Activated CD8-positive, alpha-beta T cell treated with anti-CD3 and anti-CD28 coated beads, Interleukin-2, amount 10 ng/mL, durations not matched to agents 7 days and 5 days (primary cell): ENCODE data around the gene GNG8. TPM values are rescaled to one million over a fixed set of nuclear protein-coding genes. Genes with fewer than 3 reads are reported as not detected.

ENCODE experiments used
- total RNA-seq, 2 experiments: library from RNA; stranded (reverse); gene quantifications; one replicate each; pipeline ENCODE4 v1.2.3, GENCODE V29; 2021

Gene GNG8
- total RNA-seq, 2 experiments from 2014 or later: not detected

Other genes starting within 250 kb of the GNG8 start
- not detected for gene CCDC8, start 222.6 kb downstream of the GNG8 start, total RNA-seq
- gene PNMA8C, start 207.3 kb downstream of the GNG8 start, total RNA-seq: under 1 TPM in 1 of 2 experiments, not detected in 1; 0.08 TPM
- gene PNMA8A, start 164.6 kb downstream of the GNG8 start, total RNA-seq: not detected
- gene PNMA8B, start 140.3 kb downstream of the GNG8 start, total RNA-seq: under 1 TPM in 1 of 2 experiments, not detected in 1; 0.05 TPM
- 100 to 1,000 TPM; 646 to 682 TPM for gene CALM3, start 34.9 kb downstream of the GNG8 start, total RNA-seq
- 10 to 100 TPM in 1 of 2 experiments, 1 to 10 TPM in 1; 8.8 to 10.4 TPM for gene PTGIR, start 11.1 kb downstream of the GNG8 start, total RNA-seq
- gene DACT3, start 25.0 kb upstream of the GNG8 start, total RNA-seq: under 1 TPM; 0.42 TPM
- gene PRKD2, start 80.9 kb upstream of the GNG8 start, total RNA-seq: 100 to 1,000 TPM; 161 to 166 TPM
- 10 to 100 TPM; 15.3 to 18.4 TPM for gene FKRP, start 109.9 kb upstream of the GNG8 start, total RNA-seq
- 10 to 100 TPM; 79.6 to 90.2 TPM for gene STRN4, start 110.2 kb upstream of the GNG8 start, total RNA-seq
- gene SLC1A5, start 152.4 kb upstream of the GNG8 start, total RNA-seq: 100 to 1,000 TPM; 176 to 178 TPM
- 100 to 1,000 TPM; 151 to 154 TPM for gene AP2S1, start 214.6 kb upstream of the GNG8 start, total RNA-seq
- 10 to 100 TPM; 23.9 to 24.1 TPM for gene ARHGAP35, start 224.8 kb upstream of the GNG8 start, total RNA-seq